ENCODE data around the gene MSRB2.

MSRB2 gene

GRCh38 chr10:23051855-23052331, 43.5 kb upstream of the MSRB2 start:
- TF ChIP-seq CTCF (IDR thresholded peaks at IDR 0.05) = no peak
- Mint-ChIP-seq H3K4me1 (peaks cover 69% of the 10 kb centered on the region), H3K27ac (peak overlapping the region; percentile 89), H3K4me3 (no peak overlapping the region), H3K27me3 (ENCODE audit: low read depth, poor library complexity) (peaks cover 6% of the 10 kb centered on the region), H3K36me3 (ENCODE audit: low read depth) (no peaks in the 10 kb centered on the region), H3K9me3 (peaks cover 3% of the 10 kb centered on the region)
- no peak for DNase-seq

- DNase-seq = no peak
- H3K9me3 Mint-ChIP-seq = peaks cover 3% of the 10 kb centered on the region
- no peak overlapping the region for H3K27ac Mint-ChIP-seq
- TF ChIP-seq CTCF (IDR thresholded peaks at IDR 0.05) = no peak
- H3K27me3 Mint-ChIP-seq (ENCODE audit: low read depth, poor library complexity) = peaks cover 6% of the 10 kb centered on the region
- H3K4me3 Mint-ChIP-seq = no peak overlapping the region
- no peaks in the 10 kb centered on the region for H3K36me3 Mint-ChIP-seq (ENCODE audit: low read depth)
- H3K4me1 Mint-ChIP-seq = peaks cover 60% of the 10 kb centered on the region
Observed at GRCh38 chr10:23053036-23053435, 42.3 kb upstream of the MSRB2 start.

GRCh38 chr10:23055424-23056185, 39.8 kb upstream of the MSRB2 start:
- DNase-seq = no peak
- H3K9me3 Mint-ChIP-seq = peaks cover 24% of the 10 kb centered on the region
- peaks cover 8% of the 10 kb centered on the region for H3K27me3 Mint-ChIP-seq (ENCODE audit: low read depth, poor library complexity)
- no peak for TF ChIP-seq CTCF (IDR thresholded peaks at IDR 0.05)
- H3K27ac Mint-ChIP-seq = peak overlapping the region; percentile 99
- H3K36me3 Mint-ChIP-seq (ENCODE audit: low read depth) = peaks cover 22% of the 10 kb centered on the region
- H3K4me1 Mint-ChIP-seq = peaks cover 57% of the 10 kb centered on the region
- peak overlapping the region; percentile 25 for H3K4me3 Mint-ChIP-seq

- Mint-ChIP-seq H3K4me1 (peaks cover 60% of the 10 kb centered on the region), H3K27ac (peak overlapping the region; percentile 99), H3K36me3 (ENCODE audit: low read depth) (peaks cover 27% of the 10 kb centered on the region), H3K4me3 (peak overlapping the region; percentile 9), H3K9me3 (peaks cover 30% of the 10 kb centered on the region), H3K27me3 (ENCODE audit: low read depth, poor library complexity) (peaks cover 12% of the 10 kb centered on the region)
- no peak for DNase-seq
- no peak for TF ChIP-seq CTCF (IDR thresholded peaks at IDR 0.05)
Observed at GRCh38 chr10:23056186-23056579, 39.2 kb upstream of the MSRB2 start.

- H3K27me3 Mint-ChIP-seq (ENCODE audit: low read depth, poor library complexity) = peaks cover 9% of the 10 kb centered on the region
- H3K36me3 Mint-ChIP-seq (ENCODE audit: low read depth) = peaks cover 33% of the 10 kb centered on the region
- H3K27ac Mint-ChIP-seq = peak overlapping the region; percentile 64
- H3K4me3 Mint-ChIP-seq = no peak overlapping the region
- no peak for TF ChIP-seq CTCF (IDR thresholded peaks at IDR 0.05)
- no peak for DNase-seq
- peaks cover 52% of the 10 kb centered on the region for H3K4me1 Mint-ChIP-seq
- H3K9me3 Mint-ChIP-seq = peaks cover 32% of the 10 kb centered on the region
Observed at GRCh38 chr10:23058366-23058765, 37.0 kb upstream of the MSRB2 start.

- H3K9me3 Mint-ChIP-seq = peaks cover 32% of the 10 kb centered on the region
- H3K4me3 Mint-ChIP-seq = peak overlapping the region; percentile 46
- H3K27me3 Mint-ChIP-seq (ENCODE audit: low read depth, poor library complexity) = peaks cover 6% of the 10 kb centered on the region
- TF ChIP-seq CTCF (IDR thresholded peaks at IDR 0.05) = no peak
- peaks cover 33% of the 10 kb centered on the region for H3K36me3 Mint-ChIP-seq (ENCODE audit: low read depth)
- no peak for DNase-seq
- peak overlapping the region; percentile 77 for H3K27ac Mint-ChIP-seq
- H3K4me1 Mint-ChIP-seq = peaks cover 57% of the 10 kb centered on the region
Observed at GRCh38 chr10:23060918-23061317, 34.5 kb upstream of the MSRB2 start.

Data from nephron progenitor cell (in vitro differentiated cells).